Breast epithelium (tissue), 3 donors: ENCODE measurements around the gene TRIM25.

Experiments used
- POLR2A ChIP-seq: fragments of 450-650 bp; IDR thresholded peaks from one replicate; pipeline ENCODE4 v1.6.1; 2016; ENCODE audit warnings: antibody characterized with exemption, mild to moderate bottlenecking, moderate library complexity
- POLR2AphosphoS5 ChIP-seq, 3 donors: sonication (generic); formaldehyde crosslinking; IDR thresholded peaks; one replicate each; pipeline ENCODE4 v1.6.1; 2017; ENCODE audit warnings: antibody characterized with exemption in 3 of 3
- TF ChIP-seq, protein P1 (sequence below), 3 donors: fragments of 450-650 bp; IDR thresholded peaks; one replicate each; pipeline ENCODE4 v1.5.1; 2016 to 2017; ENCODE audit warnings: antibody characterized with exemption in 3 of 3, mild to moderate bottlenecking in 3 of 3, moderate library complexity in 3 of 3

- TF ChIP-seq, protein P1, sequence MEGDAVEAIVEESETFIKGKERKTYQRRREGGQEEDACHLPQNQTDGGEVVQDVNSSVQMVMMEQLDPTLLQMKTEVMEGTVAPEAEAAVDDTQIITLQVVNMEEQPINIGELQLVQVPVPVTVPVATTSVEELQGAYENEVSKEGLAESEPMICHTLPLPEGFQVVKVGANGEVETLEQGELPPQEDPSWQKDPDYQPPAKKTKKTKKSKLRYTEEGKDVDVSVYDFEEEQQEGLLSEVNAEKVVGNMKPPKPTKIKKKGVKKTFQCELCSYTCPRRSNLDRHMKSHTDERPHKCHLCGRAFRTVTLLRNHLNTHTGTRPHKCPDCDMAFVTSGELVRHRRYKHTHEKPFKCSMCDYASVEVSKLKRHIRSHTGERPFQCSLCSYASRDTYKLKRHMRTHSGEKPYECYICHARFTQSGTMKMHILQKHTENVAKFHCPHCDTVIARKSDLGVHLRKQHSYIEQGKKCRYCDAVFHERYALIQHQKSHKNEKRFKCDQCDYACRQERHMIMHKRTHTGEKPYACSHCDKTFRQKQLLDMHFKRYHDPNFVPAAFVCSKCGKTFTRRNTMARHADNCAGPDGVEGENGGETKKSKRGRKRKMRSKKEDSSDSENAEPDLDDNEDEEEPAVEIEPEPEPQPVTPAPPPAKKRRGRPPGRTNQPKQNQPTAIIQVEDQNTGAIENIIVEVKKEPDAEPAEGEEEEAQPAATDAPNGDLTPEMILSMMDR (IDR thresholded peaks at IDR 0.05) = no peak
- TF ChIP-seq POLR2A (no peak), POLR2AphosphoS5 (IDR thresholded peaks at IDR 0.05) (no peak)
Measured at GRCh38 chr17:56935461-56935860, 21.6 kb upstream of the TRIM25 start.
